HEK293 (cell line): ENCODE data around the gene CEP85L.

Source experiments
- CTCF ChIA-PET: fragments of 350-600 bp; formaldehyde crosslinking; extraction: SDS; loops from one replicate; lab custom pipeline; 2021; ENCODE audit warnings: antibody characterized with exemption; lab: Yijun Ruan, JAX
- POLR2A ChIA-PET: fragments of 300-600 bp; formaldehyde crosslinking; extraction: SDS; loops from one replicate; lab custom pipeline; 2020; ENCODE audit warnings: antibody characterized with exemption, inconsistent platforms; lab: Yijun Ruan, JAX
- H3K27ac ChIP-seq: fragments of 200-500 bp; sonication (Bioruptor generic); 2 replicates; pipeline ENCODE4 v1.5.1; 2014; ENCODE audit warnings: low read depth, low read length, control low read depth, inconsistent platforms; ENCODE audit errors: extremely low read depth
- H3K36me3 ChIP-seq, 2 experiments: fragments of 200-500 bp in 1 of 2; sonication (Bioruptor generic) in 1 of 2; 1 replicate in 1 of 2; 2 replicates in 1 of 2; pipeline ENCODE4 v1.5.1; 2014 to 2017; ENCODE audit warnings: inconsistent platforms in 2 of 2, low read length in 2 of 2; ENCODE audit not compliant: control insufficient read depth in 2 of 2, insufficient read depth in 1 of 2
- H3K4me1 ChIP-seq: fragments of 200-500 bp; sonication (Bioruptor generic); 2 replicates; pipeline ENCODE4 v1.5.1; 2014; ENCODE audit warnings: mild to moderate bottlenecking, low read length, inconsistent platforms; ENCODE audit not compliant: control insufficient read depth, insufficient read depth
- H3K4me3 ChIP-seq: 2 replicates; pipeline ENCODE4 v1.5.1; 2011; ENCODE audit warnings: low read depth, mild to moderate bottlenecking, control low read depth, low read length, moderate library complexity
- H3K9me3 ChIP-seq: fragments of 200-500 bp; sonication (Bioruptor generic); 2 replicates; pipeline ENCODE4 v1.5.1; 2014; ENCODE audit warnings: low read depth, low read length, inconsistent platforms; ENCODE audit not compliant: control insufficient read depth, insufficient read depth
- ELK4 ChIP-seq: IDR thresholded peaks from 2 replicates; pipeline ENCODE4 v1.6.1; 2011; ENCODE audit warnings: mild to moderate bottlenecking, low read depth, low read length, borderline replicate concordance
- GLIS1 ChIP-seq: fragments of 450-650 bp; formaldehyde crosslinking; IDR thresholded peaks from 2 replicates; pipeline ENCODE4 v1.5.1; 2016; ENCODE audit warnings: missing biosample characterization, missing genetic modification characterization
- IKZF3 ChIP-seq: fragments of 450-650 bp; IDR thresholded peaks from 2 replicates; pipeline ENCODE4 v1.5.0; 2018; ENCODE audit warnings: missing biosample characterization, mild to moderate bottlenecking, missing genetic modification characterization, moderate library complexity
- KLF16 ChIP-seq: fragments of 450-650 bp; formaldehyde crosslinking; IDR thresholded peaks from 2 replicates; pipeline ENCODE4 v1.5.1; 2017; ENCODE audit warnings: missing biosample characterization, missing genetic modification characterization
- SP3 ChIP-seq: fragments of 450-650 bp; formaldehyde crosslinking; IDR thresholded peaks from 2 replicates; pipeline ENCODE4 v1.5.1; 2016; ENCODE audit warnings: missing biosample characterization, missing genetic modification characterization
- SP7 ChIP-seq: fragments of 450-650 bp; formaldehyde crosslinking; IDR thresholded peaks from 2 replicates; pipeline ENCODE4 v1.5.1; 2016; ENCODE audit warnings: missing biosample characterization, missing genetic modification characterization
- ZBTB17 ChIP-seq: fragments of 450-650 bp; formaldehyde crosslinking; IDR thresholded peaks from 2 replicates; pipeline ENCODE4 v1.5.1; 2016; ENCODE audit warnings: missing biosample characterization, missing genetic modification characterization
- ZBTB20 ChIP-seq: fragments of 450-650 bp; formaldehyde crosslinking; IDR thresholded peaks from 2 replicates; pipeline ENCODE4 v1.5.1; 2016; ENCODE audit warnings: missing biosample characterization, missing genetic modification characterization
- ZBTB49 ChIP-seq: fragments of 450-650 bp; formaldehyde crosslinking; IDR thresholded peaks from 2 replicates; pipeline ENCODE4 v1.5.1; 2016; ENCODE audit warnings: missing biosample characterization, missing genetic modification characterization, low read depth
- ZBTB7A ChIP-seq: fragments of 450-650 bp; formaldehyde crosslinking; IDR thresholded peaks from 2 replicates; pipeline ENCODE4 v1.5.1; 2016; ENCODE audit warnings: low read depth, missing biosample characterization, missing genetic modification characterization
- ZEB2 ChIP-seq: fragments of 450-650 bp; formaldehyde crosslinking; IDR thresholded peaks from 2 replicates; pipeline ENCODE4 v1.5.1; 2016; ENCODE audit warnings: missing biosample characterization, missing genetic modification characterization
- ZFHX2 ChIP-seq: fragments of 450-650 bp; formaldehyde crosslinking; conservative IDR thresholded peaks from 2 replicates; pipeline ENCODE4 v1.5.1; 2016; ENCODE audit warnings: missing biosample characterization, missing genetic modification characterization
- ZFP3 ChIP-seq: fragments of 450-650 bp; formaldehyde crosslinking; IDR thresholded peaks from 2 replicates; pipeline ENCODE4 v1.5.1; 2016; ENCODE audit warnings: low read depth, missing biosample characterization, missing genetic modification characterization
- ZFP37 ChIP-seq: fragments of 450-650 bp; formaldehyde crosslinking; IDR thresholded peaks from 2 replicates; pipeline ENCODE4 v1.5.1; 2016; ENCODE audit warnings: missing biosample characterization, missing genetic modification characterization
- ZNF138 ChIP-seq: fragments of 450-650 bp; formaldehyde crosslinking; IDR thresholded peaks from 2 replicates; pipeline ENCODE4 v1.5.1; 2016; ENCODE audit warnings: missing biosample characterization, missing genetic modification characterization, borderline replicate concordance
- ZNF148 ChIP-seq: fragments of 450-650 bp; formaldehyde crosslinking; IDR thresholded peaks from 2 replicates; pipeline ENCODE4 v1.5.0; 2017; ENCODE audit warnings: missing biosample characterization, missing genetic modification characterization, borderline replicate concordance
- ZNF221 ChIP-seq: fragments of 450-650 bp; formaldehyde crosslinking; IDR thresholded peaks from 2 replicates; pipeline ENCODE4 v1.5.1; 2017; ENCODE audit warnings: missing biosample characterization, missing genetic modification characterization, borderline replicate concordance
- ZNF335 ChIP-seq: fragments of 450-650 bp; formaldehyde crosslinking; conservative IDR thresholded peaks from 2 replicates; pipeline ENCODE4 v1.5.1; 2016; ENCODE audit warnings: missing biosample characterization, missing genetic modification characterization
- ZNF366 ChIP-seq: fragments of 450-650 bp; formaldehyde crosslinking; conservative IDR thresholded peaks from 2 replicates; pipeline ENCODE4 v1.5.1; 2016; ENCODE audit warnings: missing biosample characterization, missing genetic modification characterization
- ZNF416 ChIP-seq: fragments of 450-650 bp; formaldehyde crosslinking; IDR thresholded peaks from 2 replicates; pipeline ENCODE4 v1.5.1; 2016; ENCODE audit warnings: missing biosample characterization, missing genetic modification characterization
- ZNF513 ChIP-seq: fragments of 450-650 bp; IDR thresholded peaks from 2 replicates; pipeline ENCODE4 v1.5.1; 2018; ENCODE audit warnings: missing biosample characterization, missing genetic modification characterization
- ZNF514 ChIP-seq: fragments of 450-650 bp; formaldehyde crosslinking; IDR thresholded peaks from 2 replicates; pipeline ENCODE4 v1.5.1; 2016; ENCODE audit warnings: missing biosample characterization, missing genetic modification characterization
- ZNF544 ChIP-seq: fragments of 450-650 bp; formaldehyde crosslinking; IDR thresholded peaks from 2 replicates; pipeline ENCODE4 v1.5.0; 2017; ENCODE audit warnings: missing biosample characterization, missing genetic modification characterization
- ZNF555 ChIP-seq: fragments of 450-650 bp; formaldehyde crosslinking; conservative IDR thresholded peaks from 2 replicates; pipeline ENCODE4 v1.5.1; 2017; ENCODE audit warnings: missing biosample characterization, mild to moderate bottlenecking, missing genetic modification characterization, inconsistent platforms
- ZNF747 ChIP-seq: fragments of 450-650 bp; formaldehyde crosslinking; IDR thresholded peaks from 2 replicates; pipeline ENCODE4 v1.5.1; 2016; ENCODE audit warnings: missing biosample characterization, missing genetic modification characterization
- ZNF776 ChIP-seq: fragments of 450-650 bp; formaldehyde crosslinking; IDR thresholded peaks from 2 replicates; pipeline ENCODE4 v1.5.0; 2017; ENCODE audit warnings: missing biosample characterization, missing genetic modification characterization, borderline replicate concordance
- ZNF785 ChIP-seq: fragments of 450-650 bp; formaldehyde crosslinking; IDR thresholded peaks from 2 replicates; pipeline ENCODE4 v1.5.1; 2016; ENCODE audit warnings: missing biosample characterization, missing genetic modification characterization
- ZNF792 ChIP-seq: fragments of 450-650 bp; formaldehyde crosslinking; IDR thresholded peaks from 2 replicates; pipeline ENCODE4 v1.5.1; 2016; ENCODE audit warnings: missing biosample characterization, missing genetic modification characterization
- ZXDB ChIP-seq: fragments of 450-650 bp; formaldehyde crosslinking; IDR thresholded peaks from 2 replicates; pipeline ENCODE4 v1.5.1; 2016; ENCODE audit warnings: missing biosample characterization, missing genetic modification characterization

Gene CEP85L

GRCh38 chr6:118649918-118650581 is 1.3 kb downstream of the CEP85L start (continued):
- no peak for TF ChIP-seq ZFHX2 (tag by site-specific recombination)
- TF ChIP-seq ZBTB17 (tag by site-specific recombination) = peak; percentile 9; the same call in 1 of the 2 replicates
- TF ChIP-seq ZNF792 (tag by site-specific recombination) = no peak
- no peak for TF ChIP-seq ZNF555 (tag by site-specific recombination)
- no peak for TF ChIP-seq GLIS1 (tag by site-specific recombination)
- TF ChIP-seq ZNF776 (tag by site-specific recombination) = no peak
- TF ChIP-seq ZNF221 (tag by site-specific recombination) = no peak
- TF ChIP-seq ZNF544 (tag by site-specific recombination) = no peak
- no peak for TF ChIP-seq IKZF3 (tag by site-specific recombination)
- TF ChIP-seq ZFP37 (tag by site-specific recombination) = no peak
- TF ChIP-seq ZXDB (tag by site-specific recombination) = no peak; the same call in 1 of the 2 replicates
- no peak for TF ChIP-seq ZFP3
- no peak for TF ChIP-seq ZBTB49 (tag by site-specific recombination)
- TF ChIP-seq ZNF335 (tag by site-specific recombination) = peak; percentile 81
- no peak for TF ChIP-seq ZNF138 (tag by site-specific recombination)
- TF ChIP-seq SP3 (tag by site-specific recombination) = 0 out of 2 replicates have a peak, but pooled peaks have one; percentile 50
- TF ChIP-seq ZNF416 (tag by site-specific recombination) = no peak

- no peak overlapping the region for H3K27ac ChIP-seq
- peaks cover 9% of the 10 kb centered on the region; the same call in 1 of the 2 replicates for H3K4me1 ChIP-seq
- CTCF ChIA-PET = interaction anchor here (0.6 to 0.7 kb wide), 2 partner anchors 8 to 104 kb away, joined by 3 to 4 read pairs; no protein-coding TSS in a partner anchor
- H3K4me3 ChIP-seq = peak overlapping the region; percentile 94
- no peaks in the 10 kb centered on the region for H3K9me3 ChIP-seq
- POLR2A ChIA-PET = interaction anchor here (0.9 kb wide), 1 partner anchor 11 kb away, joined by 3 read pairs; no protein-coding TSS in a partner anchor
- H3K36me3 ChIP-seq = no peaks in the 10 kb centered on the region
- TF ChIP-seq ZBTB7A (tag by site-specific recombination) (no peak), SP7 (peak; percentile 57; the same call in 1 of the 2 replicates), SP3 (tag by site-specific recombination) (no peak), GLIS1 (tag by site-specific recombination) (no peak), ZNF514 (tag by site-specific recombination) (no peak), ZBTB20 (tag by site-specific recombination) (no peak), ZEB2 (0 out of 2 replicates have a peak, but pooled peaks have one; percentile 17), KLF16 (tag by site-specific recombination) (no peak), ZNF785 (tag by site-specific recombination) (no peak), ZNF366 (tag by site-specific recombination) (peak; percentile 50), ZNF513 (tag by site-specific recombination) (no peak), ZNF747 (tag by site-specific recombination) (no peak), ZNF148 (no peak), ELK4 (no peak)
Observed at GRCh38 chr6:118648866-118649554, 2.4 kb downstream of the CEP85L start.
